ENCODE data around the gene MAB21L3.

DNA sequence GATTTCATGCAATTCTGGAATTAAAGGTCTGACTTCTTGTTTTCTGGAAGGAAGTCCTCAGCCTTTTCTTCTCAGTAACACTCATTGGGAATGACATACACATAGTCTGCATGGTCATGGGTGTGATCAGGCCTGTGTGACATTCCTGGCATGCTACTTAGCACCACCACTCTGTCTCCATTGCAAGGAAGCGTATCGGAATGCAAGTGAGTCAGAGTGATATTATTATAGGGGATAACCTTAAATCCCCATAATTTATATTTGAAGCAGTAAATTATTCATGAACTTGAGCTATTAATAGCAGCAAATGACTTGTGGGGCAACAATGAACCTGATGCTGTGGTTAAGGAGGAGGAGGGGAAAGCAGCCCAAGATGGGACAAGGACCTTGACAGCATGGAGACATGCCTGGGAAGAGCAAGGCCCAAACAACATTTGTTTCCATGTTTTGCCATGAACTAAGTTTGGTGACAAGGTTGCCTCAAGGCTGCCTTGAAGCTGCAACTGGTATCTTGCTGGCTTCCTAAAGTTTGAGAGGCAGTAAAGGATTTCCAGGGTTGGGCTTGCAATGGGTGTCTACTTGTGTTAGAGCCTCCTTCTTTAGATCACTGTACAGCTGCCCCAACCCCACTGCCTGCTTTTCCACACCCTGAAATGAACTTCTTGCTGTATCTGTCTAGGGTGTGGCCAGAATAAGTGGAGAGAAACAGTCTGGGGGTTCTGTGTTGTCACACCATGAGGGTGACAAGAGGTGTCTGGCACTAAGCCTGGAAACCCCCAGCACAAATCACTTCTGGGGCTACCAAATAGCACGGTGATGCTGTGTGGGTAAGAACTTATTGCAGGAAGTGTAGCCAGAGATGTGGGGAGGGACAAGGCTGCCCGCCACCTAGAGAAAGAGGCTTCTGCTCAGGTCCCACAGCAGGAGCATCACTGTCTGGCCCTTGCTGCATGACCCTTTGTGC, 4.6 kb downstream of the MAB21L3 start:
- TF ChIP-seq, protein P1, sequence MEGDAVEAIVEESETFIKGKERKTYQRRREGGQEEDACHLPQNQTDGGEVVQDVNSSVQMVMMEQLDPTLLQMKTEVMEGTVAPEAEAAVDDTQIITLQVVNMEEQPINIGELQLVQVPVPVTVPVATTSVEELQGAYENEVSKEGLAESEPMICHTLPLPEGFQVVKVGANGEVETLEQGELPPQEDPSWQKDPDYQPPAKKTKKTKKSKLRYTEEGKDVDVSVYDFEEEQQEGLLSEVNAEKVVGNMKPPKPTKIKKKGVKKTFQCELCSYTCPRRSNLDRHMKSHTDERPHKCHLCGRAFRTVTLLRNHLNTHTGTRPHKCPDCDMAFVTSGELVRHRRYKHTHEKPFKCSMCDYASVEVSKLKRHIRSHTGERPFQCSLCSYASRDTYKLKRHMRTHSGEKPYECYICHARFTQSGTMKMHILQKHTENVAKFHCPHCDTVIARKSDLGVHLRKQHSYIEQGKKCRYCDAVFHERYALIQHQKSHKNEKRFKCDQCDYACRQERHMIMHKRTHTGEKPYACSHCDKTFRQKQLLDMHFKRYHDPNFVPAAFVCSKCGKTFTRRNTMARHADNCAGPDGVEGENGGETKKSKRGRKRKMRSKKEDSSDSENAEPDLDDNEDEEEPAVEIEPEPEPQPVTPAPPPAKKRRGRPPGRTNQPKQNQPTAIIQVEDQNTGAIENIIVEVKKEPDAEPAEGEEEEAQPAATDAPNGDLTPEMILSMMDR (IDR thresholded peaks at IDR 0.05; ENCODE audit: insufficient read depth, low read length, poor library complexity, severe bottlenecking) = no peak
- no peak for TF ChIP-seq EZH2phosphoT487 (conservative IDR thresholded peaks at IDR 0.05; ENCODE audit: low read length)

All from SU-DHL-6 (cell line).